ENCODE measurements around the gene KYNU.

GRCh38 chr2:142857256-142858164 lies 20.0 kb upstream of the KYNU start:
- TF ChIP-seq, protein P1, sequence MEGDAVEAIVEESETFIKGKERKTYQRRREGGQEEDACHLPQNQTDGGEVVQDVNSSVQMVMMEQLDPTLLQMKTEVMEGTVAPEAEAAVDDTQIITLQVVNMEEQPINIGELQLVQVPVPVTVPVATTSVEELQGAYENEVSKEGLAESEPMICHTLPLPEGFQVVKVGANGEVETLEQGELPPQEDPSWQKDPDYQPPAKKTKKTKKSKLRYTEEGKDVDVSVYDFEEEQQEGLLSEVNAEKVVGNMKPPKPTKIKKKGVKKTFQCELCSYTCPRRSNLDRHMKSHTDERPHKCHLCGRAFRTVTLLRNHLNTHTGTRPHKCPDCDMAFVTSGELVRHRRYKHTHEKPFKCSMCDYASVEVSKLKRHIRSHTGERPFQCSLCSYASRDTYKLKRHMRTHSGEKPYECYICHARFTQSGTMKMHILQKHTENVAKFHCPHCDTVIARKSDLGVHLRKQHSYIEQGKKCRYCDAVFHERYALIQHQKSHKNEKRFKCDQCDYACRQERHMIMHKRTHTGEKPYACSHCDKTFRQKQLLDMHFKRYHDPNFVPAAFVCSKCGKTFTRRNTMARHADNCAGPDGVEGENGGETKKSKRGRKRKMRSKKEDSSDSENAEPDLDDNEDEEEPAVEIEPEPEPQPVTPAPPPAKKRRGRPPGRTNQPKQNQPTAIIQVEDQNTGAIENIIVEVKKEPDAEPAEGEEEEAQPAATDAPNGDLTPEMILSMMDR (IDR thresholded peaks at IDR 0.05; ENCODE audit: poor library complexity): no peak
- TF ChIP-seq EZH2phosphoT487 (IDR thresholded peaks at IDR 0.05; ENCODE audit: low read depth, severe bottlenecking, unreplicated experiment): no peak

Measured in hepatocyte (in vitro differentiated cells).